B cell (primary cell): ENCODE data around the gene RAB28. TPM values are rescaled to one million over a fixed set of nuclear protein-coding genes. Genes with fewer than 3 reads are reported as not detected.

Experiments used
- ATAC-seq: fragments of 200-7000 bp; cut with Tn5 transposase; one replicate; pipeline ENCODE4 v1.10.0; 2021; ENCODE audit warnings: low read depth, mild to moderate bottlenecking, moderate number of reproducible peaks, moderate library complexity
- CTCF ChIA-PET: fragments of 350-600 bp; sonication (Branson Sonifier 250); formaldehyde crosslinking; loops from one replicate; lab custom pipeline; 2021; ENCODE audit warnings: antibody characterized with exemption, inconsistent platforms; lab: Charles Lee
- POLR2A ChIA-PET: fragments of 350-600 bp; sonication (Branson Sonifier 250); formaldehyde crosslinking; loops from one replicate; lab custom pipeline; 2021; ENCODE audit warnings: antibody characterized with exemption; lab: Charles Lee
- DNase-seq: peaks from one replicate; pipeline ENCODE4 v3.0.0; 2013
- H2AFZ ChIP-seq: 2 replicates; pipeline ENCODE4 v1.6.1; 2012; ENCODE audit warnings: mild to moderate bottlenecking, low read depth, low read length; ENCODE audit not compliant: insufficient read depth, poor library complexity, severe bottlenecking
- H3K27ac ChIP-seq, 2 donors: 1 replicate in 1 of 2; 2 replicates in 1 of 2; pipeline ENCODE4 v1.5.1; 2012 to 2013; ENCODE audit warnings: low read length in 2 of 2, mild to moderate bottlenecking in 2 of 2, moderate library complexity in 1 of 2
- H3K27me3 ChIP-seq, 4 experiments: fragments of 200-600 bp in 1 of 4; sonication (generic) in 1 of 4; replicated peaks in 1 of 4; 1 replicate in 2 of 4; 2 replicates in 2 of 4; pipeline versions ENCODE4 v1.6.1 to v1.7.0; 2013 to 2016; ENCODE audit warnings: low read length in 3 of 4, mild to moderate bottlenecking in 2 of 4, mixed read lengths in 1 of 4, moderate library complexity in 1 of 4; ENCODE audit not compliant: insufficient read depth in 4 of 4, control insufficient read depth in 3 of 4; ENCODE audit errors: control extremely low read depth in 1 of 4
- H3K36me3 ChIP-seq, 2 experiments: replicated peaks in 1 of 2; 1 replicate in 1 of 2; 2 replicates in 1 of 2; pipeline versions ENCODE4 v1.6.1 to v1.7.1; 2013; ENCODE audit warnings: low read length in 1 of 2; ENCODE audit not compliant: insufficient read depth in 2 of 2, control insufficient read depth in 1 of 2; ENCODE audit errors: control extremely low read depth in 1 of 2, extremely low read depth in 1 of 2
- H3K4me1 ChIP-seq, 2 donors: fragments of 200-600 bp in 1 of 2; sonication (generic) in 1 of 2; 1 replicate in 1 of 2; 2 replicates in 1 of 2; pipeline versions ENCODE4 v1.5.1 to v1.6.1; 2013 to 2017; ENCODE audit warnings: low read length in 2 of 2; ENCODE audit not compliant: control insufficient read depth in 2 of 2, insufficient read depth in 2 of 2
- H3K4me2 ChIP-seq: replicated peaks from 2 replicates; pipeline ENCODE3; 2012; ENCODE audit warnings: mild to moderate bottlenecking, low read depth, low read length; ENCODE audit not compliant: poor library complexity, severe bottlenecking
- H3K4me3 ChIP-seq, 5 experiments: fragments of 200-600 bp in 1 of 5; sonication (generic) in 1 of 5; 1 replicate in 3 of 5; 2 replicates in 2 of 5; pipeline versions ENCODE4 v1.5.1 to v1.7.0; 2011 to 2016; ENCODE audit warnings: low read length in 4 of 5, mild to moderate bottlenecking in 4 of 5, low read depth in 2 of 5, control low read depth in 1 of 5, moderate library complexity in 1 of 5; ENCODE audit not compliant: insufficient read depth in 1 of 5; ENCODE audit errors: control extremely low read depth in 1 of 5, extremely low read depth in 1 of 5
- H3K79me2 ChIP-seq: fragments of 200-600 bp; sonication (generic); one replicate; pipeline ENCODE4 v1.6.0; 2016; ENCODE audit warnings: low read length; ENCODE audit not compliant: control insufficient read depth, insufficient read depth
- H3K9ac ChIP-seq: fragments of 200-600 bp; sonication (generic); 2 replicates; pipeline ENCODE4 v1.6.1; 2017; ENCODE audit warnings: mild to moderate bottlenecking, low read length, moderate library complexity
- H3K9me3 ChIP-seq, 3 donors: one replicate each; pipeline versions ENCODE4 v1.6.1 to v1.7.1; 2013; ENCODE audit warnings: low read length in 2 of 3; ENCODE audit not compliant: control insufficient read depth in 2 of 3, insufficient read depth in 1 of 3; ENCODE audit errors: control extremely low read depth in 1 of 3
- H4K20me1 ChIP-seq: 2 replicates; pipeline ENCODE4 v1.6.0; 2012; ENCODE audit warnings: mild to moderate bottlenecking, low read length; ENCODE audit not compliant: insufficient read depth, control insufficient read depth, poor library complexity, severe bottlenecking
- H3K27ac Mint-ChIP-seq: one replicate; pipeline ENCODE4 v1.8.0; 2021; ENCODE audit warnings: mixed read lengths
- H3K27me3 Mint-ChIP-seq: one replicate; pipeline ENCODE4 v1.8.0; 2021; ENCODE audit warnings: mixed read lengths
- H3K4me1 Mint-ChIP-seq: one replicate; pipeline ENCODE4 v1.8.0; 2021; ENCODE audit warnings: mixed read lengths
- H3K4me3 Mint-ChIP-seq: one replicate; pipeline ENCODE4 v1.8.0; 2021; ENCODE audit warnings: mixed read lengths
- H3K9me3 Mint-ChIP-seq: one replicate; pipeline ENCODE4 v1.8.0; 2022; ENCODE audit warnings: mixed read lengths; ENCODE audit not compliant: insufficient read depth
- EZH2 ChIP-seq: IDR thresholded peaks from 2 replicates; pipeline ENCODE4 v1.6.1; 2012; ENCODE audit warnings: borderline replicate concordance, low read depth, mild to moderate bottlenecking, moderate library complexity, low read length; ENCODE audit not compliant: insufficient read depth, poor library complexity, severe bottlenecking
- WGBS: methylation state at CpG from one replicate; pipeline ENCODE4 v1.1.5; 2013; ENCODE audit warnings: missing lambda C conversion rate; ENCODE audit not compliant: insufficient coverage; 5-methylcytosine and 5-hydroxymethylcytosine counted together
- intact Hi-C: fragments of 100-400 bp; cut with micrococcal nuclease; formaldehyde crosslinking; loops from one replicate; pipeline ENCODE4 v1.10.0; 2022
- polyA plus RNA-seq: library from polyadenylated mRNA; depleted of rRNA; stranded (reverse); fragments of >200 nt; gene quantifications from 2 replicates; pipeline ENCODE4 v1.2.3, GENCODE V29; 2012
- total RNA-seq, 2 donors: library from RNA; stranded (reverse); fragments of 120-200 nt in 1 of 2; gene quantifications; 1 replicate in 1 of 2; 2 replicates in 1 of 2; pipeline versions ENCODE4 v1.2.3 to v1.2.4, GENCODE V29; 2013 to 2022
- TF ChIP-seq, protein P1 (sequence below): fragments of 200-600 bp; IDR thresholded peaks from one replicate; pipeline ENCODE4 v1.8.0; 2022; ENCODE audit warnings: antibody characterized with exemption, mild to moderate bottlenecking

The RAB28 gene
- total and polyA plus RNA-seq, 2 donors (not counting 1 experiment from before 2014, with no cell fraction given), result 7.2 to 17.4 TPM

DNA sequence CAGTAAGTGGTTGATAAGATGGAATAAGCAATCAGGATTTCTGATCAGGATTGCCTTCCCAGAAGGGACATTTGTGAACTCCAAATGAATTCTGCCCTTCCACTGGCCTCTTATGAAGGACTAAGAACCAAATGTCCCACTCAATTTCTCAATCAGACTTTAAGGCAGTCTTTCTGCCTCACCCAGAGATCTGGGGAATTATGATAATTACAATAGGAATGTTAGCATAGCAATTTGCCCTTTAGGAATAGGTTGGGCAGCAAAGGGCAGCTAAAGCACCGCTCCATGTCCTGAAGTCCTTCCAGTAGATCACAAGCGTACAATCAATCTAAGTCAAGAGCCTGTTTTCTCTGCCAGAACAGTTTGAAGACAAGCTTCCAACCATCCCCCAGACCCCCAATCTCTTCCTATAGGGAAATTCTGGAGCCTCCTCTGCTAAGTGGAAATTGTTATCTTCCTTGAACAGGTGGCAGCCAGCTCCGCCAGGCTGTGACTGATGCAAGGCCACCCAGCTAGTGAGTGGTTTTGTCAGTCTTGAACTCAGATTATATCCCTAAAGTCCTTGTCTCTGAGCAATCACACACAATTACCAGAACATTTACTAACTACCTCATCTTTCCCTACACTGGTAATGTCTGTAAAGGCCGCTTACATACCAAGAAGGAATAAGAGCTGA, 41.6 kb upstream of the RAB28 start:
- H3K27ac ChIP-seq, result no peak overlapping the region
- DNase-seq, result peak; percentile 4
- peaks cover 84% of the 10 kb centered on the region for H3K27me3 Mint-ChIP-seq
- intact Hi-C loops, result no loop called here
- H3K4me3 ChIP-seq, result no peak overlapping the region
- no peaks in the 10 kb centered on the region for H3K36me3 ChIP-seq
- H3K4me3 Mint-ChIP-seq, result no peak overlapping the region
- WGBS, result no CpG with 5 or more reads among the region's 4 CpGs
- H3K9me3 ChIP-seq, result peaks cover 1 to 58% (median 30%) of the 10 kb centered on the region in 3 donors
- H3K9me3 Mint-ChIP-seq, result no peaks in the 10 kb centered on the region
- no peak overlapping the region for H2AFZ ChIP-seq
- POLR2A ChIA-PET, result no interaction called here
- H3K4me1 ChIP-seq, result peaks cover 43 to 52% of the 10 kb centered on the region in 2 donors
- peaks cover 2 to 96% (median 85%) of the 10 kb centered on the region in 4 experiments for H3K27me3 ChIP-seq
- no peak overlapping the region for H3K9ac ChIP-seq
- peaks cover 24% of the 10 kb centered on the region for H3K4me1 Mint-ChIP-seq
- H4K20me1 ChIP-seq, result no peaks in the 10 kb centered on the region
- H3K27ac Mint-ChIP-seq, result no peak overlapping the region
- H3K79me2 ChIP-seq, result no peaks in the 10 kb centered on the region
- CTCF ChIA-PET, result no interaction called here
- TF ChIP-seq, protein P1, sequence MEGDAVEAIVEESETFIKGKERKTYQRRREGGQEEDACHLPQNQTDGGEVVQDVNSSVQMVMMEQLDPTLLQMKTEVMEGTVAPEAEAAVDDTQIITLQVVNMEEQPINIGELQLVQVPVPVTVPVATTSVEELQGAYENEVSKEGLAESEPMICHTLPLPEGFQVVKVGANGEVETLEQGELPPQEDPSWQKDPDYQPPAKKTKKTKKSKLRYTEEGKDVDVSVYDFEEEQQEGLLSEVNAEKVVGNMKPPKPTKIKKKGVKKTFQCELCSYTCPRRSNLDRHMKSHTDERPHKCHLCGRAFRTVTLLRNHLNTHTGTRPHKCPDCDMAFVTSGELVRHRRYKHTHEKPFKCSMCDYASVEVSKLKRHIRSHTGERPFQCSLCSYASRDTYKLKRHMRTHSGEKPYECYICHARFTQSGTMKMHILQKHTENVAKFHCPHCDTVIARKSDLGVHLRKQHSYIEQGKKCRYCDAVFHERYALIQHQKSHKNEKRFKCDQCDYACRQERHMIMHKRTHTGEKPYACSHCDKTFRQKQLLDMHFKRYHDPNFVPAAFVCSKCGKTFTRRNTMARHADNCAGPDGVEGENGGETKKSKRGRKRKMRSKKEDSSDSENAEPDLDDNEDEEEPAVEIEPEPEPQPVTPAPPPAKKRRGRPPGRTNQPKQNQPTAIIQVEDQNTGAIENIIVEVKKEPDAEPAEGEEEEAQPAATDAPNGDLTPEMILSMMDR, result no peak
- no peak for TF ChIP-seq EZH2
- H3K4me2 ChIP-seq, result no peak overlapping the region
- no peak for ATAC-seq

DNA sequence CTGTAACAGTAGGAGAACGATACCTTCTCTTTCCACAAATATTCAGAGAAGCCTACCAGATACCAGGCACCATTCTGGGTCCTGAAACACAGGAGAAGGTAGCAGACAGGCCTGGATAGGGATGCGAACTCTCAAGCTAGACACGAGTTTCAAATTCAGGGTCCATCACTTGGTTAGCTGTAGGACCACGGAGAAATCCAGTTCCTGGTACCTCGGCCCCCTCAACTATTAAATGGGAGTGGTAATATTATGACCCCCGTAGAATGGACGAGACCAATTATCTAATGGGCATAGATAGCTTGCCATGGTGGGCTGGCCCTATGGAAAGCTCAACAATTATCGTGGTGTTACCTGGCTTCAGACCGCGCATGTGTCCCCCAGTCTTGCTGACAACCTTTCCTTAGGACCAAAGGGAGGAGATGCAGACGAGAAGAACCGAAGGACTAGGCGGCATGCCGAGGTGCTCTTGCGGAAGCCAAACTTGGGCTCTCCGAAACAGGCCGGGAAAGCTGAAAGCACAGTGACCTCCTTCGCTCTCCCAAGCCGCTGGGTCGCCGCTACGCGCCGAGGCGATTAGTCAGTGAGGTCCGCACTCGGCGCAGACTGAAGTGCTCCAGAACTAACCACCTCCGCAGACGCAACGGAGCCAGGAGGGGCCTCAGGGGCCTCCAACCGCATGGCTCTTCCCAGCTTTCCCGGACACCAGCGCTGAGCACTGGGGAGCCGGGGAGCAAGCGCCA, 40.5 kb upstream of the RAB28 start:
- no peak overlapping the region for H3K4me3 ChIP-seq
- no peak overlapping the region for H3K4me3 Mint-ChIP-seq
- no peak overlapping the region for H3K9ac ChIP-seq
- POLR2A ChIA-PET, result no interaction called here
- H3K27me3 Mint-ChIP-seq, result peaks cover 81% of the 10 kb centered on the region
- intact Hi-C loops, result no loop called here
- no peak overlapping the region for H3K27ac Mint-ChIP-seq
- no peak overlapping the region for H3K4me2 ChIP-seq
- H3K4me1 Mint-ChIP-seq, result peaks cover 23% of the 10 kb centered on the region
- H3K79me2 ChIP-seq, result no peaks in the 10 kb centered on the region
- H2AFZ ChIP-seq, result no peak overlapping the region
- no peak overlapping the region for H3K27ac ChIP-seq
- no peak for ATAC-seq
- CTCF ChIA-PET, result interaction anchor here (1.3 kb wide), 1 partner anchor 17 kb away, joined by 4 read pairs; no protein-coding TSS in a partner anchor
- H3K9me3 ChIP-seq, result peaks cover 1 to 48% (median 30%) of the 10 kb centered on the region in 3 donors
- H3K4me1 ChIP-seq, result peaks cover 41 to 42% of the 10 kb centered on the region in 2 donors
- peaks cover 2 to 85% (median 78%) of the 10 kb centered on the region in 4 experiments for H3K27me3 ChIP-seq
- peak; percentile 22 for DNase-seq
- TF ChIP-seq, protein P1, result no peak
- TF ChIP-seq EZH2, result no peak
- no peaks in the 10 kb centered on the region for H3K9me3 Mint-ChIP-seq
- H4K20me1 ChIP-seq, result no peaks in the 10 kb centered on the region
- 24% methylated on average over 32 of the region's 36 CpGs for WGBS
- no peaks in the 10 kb centered on the region for H3K36me3 ChIP-seq
